Astrocyte (in vitro differentiated cells and primary cell): ENCODE results near the gene NYNRIN. TPM values are rescaled to one million over a fixed set of nuclear protein-coding genes. Genes with fewer than 3 reads are reported as not detected.
A peak's percentile ranks its signal among the peaks of the same experiment; 100 is the strongest.

ENCODE experiments used
- DNase-seq: peaks from one replicate; pipeline ENCODE4 v3.0.0-alpha.2; 2010; ENCODE audit warnings: low read depth
- FAIRE-seq: peaks from 2 replicates; lab custom pipeline; 2011; peaks lifted over from hg19 to GRCh38; lab: Jason Lieb, UNC
- H2AFZ ChIP-seq: 2 replicates; pipeline ENCODE4 v1.6.0; 2012; ENCODE audit warnings: low read depth, low read length, inconsistent platforms
- H3K27ac ChIP-seq: 2 replicates; pipeline ENCODE4 v1.5.1; 2011; ENCODE audit warnings: low read depth, low read length, inconsistent platforms
- H3K27me3 ChIP-seq: 2 replicates; pipeline ENCODE4 v1.6.0; 2011; ENCODE audit warnings: low read length, inconsistent platforms; ENCODE audit not compliant: insufficient read depth
- H3K36me3 ChIP-seq: 2 replicates; pipeline ENCODE4 v1.5.1; 2011; ENCODE audit warnings: low read length, inconsistent platforms; ENCODE audit not compliant: insufficient read depth
- H3K4me1 ChIP-seq: 2 replicates; pipeline ENCODE4 v1.5.1; 2011; ENCODE audit warnings: low read length, inconsistent platforms; ENCODE audit not compliant: insufficient read depth
- H3K4me2 ChIP-seq: 2 replicates; pipeline ENCODE4 v1.6.0; 2012; ENCODE audit warnings: low read length, inconsistent platforms
- H3K4me3 ChIP-seq: 2 replicates; pipeline ENCODE4 v1.5.1; 2011; ENCODE audit warnings: low read depth, mild to moderate bottlenecking, low read length, inconsistent platforms; ENCODE audit not compliant: insufficient read depth
- H3K79me2 ChIP-seq: 2 replicates; pipeline ENCODE4 v1.6.0; 2012; ENCODE audit warnings: mild to moderate bottlenecking, low read length, inconsistent platforms; ENCODE audit not compliant: insufficient read depth
- H3K9ac ChIP-seq: 2 replicates; pipeline ENCODE4 v1.6.0; 2012; ENCODE audit warnings: mild to moderate bottlenecking, low read length, inconsistent platforms
- H3K9me3 ChIP-seq: 2 replicates; pipeline ENCODE4 v1.5.1; 2012; ENCODE audit warnings: low read depth, mild to moderate bottlenecking, low read length, inconsistent platforms; ENCODE audit not compliant: insufficient read depth
- H4K20me1 ChIP-seq: 2 replicates; pipeline ENCODE4 v1.6.0; 2012; ENCODE audit warnings: low read length, inconsistent platforms; ENCODE audit not compliant: insufficient read depth
- H3K27ac Mint-ChIP-seq: one replicate; pipeline ENCODE4 v1.8.0; 2021; ENCODE audit warnings: mild to moderate bottlenecking, mixed read lengths; ENCODE audit not compliant: unreplicated experiment
- H3K27me3 Mint-ChIP-seq: one replicate; pipeline ENCODE4 v1.8.0; 2021; ENCODE audit warnings: low read depth, mixed read lengths; ENCODE audit not compliant: unreplicated experiment
- H3K36me3 Mint-ChIP-seq: one replicate; pipeline ENCODE4 v1.8.0; 2021; ENCODE audit warnings: low read depth, mixed read lengths; ENCODE audit not compliant: unreplicated experiment
- H3K4me1 Mint-ChIP-seq: one replicate; pipeline ENCODE4 v1.8.0; 2021; ENCODE audit warnings: low read depth, mixed read lengths; ENCODE audit not compliant: unreplicated experiment
- H3K4me3 Mint-ChIP-seq: one replicate; pipeline ENCODE4 v1.8.0; 2021; ENCODE audit warnings: mild to moderate bottlenecking, moderate library complexity, mixed read lengths; ENCODE audit not compliant: unreplicated experiment
- H3K9me3 Mint-ChIP-seq: one replicate; pipeline ENCODE4 v1.8.0; 2021; ENCODE audit warnings: mild to moderate bottlenecking, mixed read lengths; ENCODE audit not compliant: unreplicated experiment
- CTCF ChIP-seq: IDR thresholded peaks from 2 replicates; pipeline ENCODE4 v1.5.1; 2011; ENCODE audit warnings: low read depth, mild to moderate bottlenecking, inconsistent platforms, low read length, moderate library complexity; ENCODE audit not compliant: insufficient read depth
- EZH2 ChIP-seq: IDR thresholded peaks from 2 replicates; pipeline ENCODE4 v1.6.1; 2012; ENCODE audit warnings: mild to moderate bottlenecking, low read length, inconsistent platforms; ENCODE audit not compliant: insufficient read depth
- total RNA-seq: library from RNA; stranded (reverse); gene quantifications from 2 replicates; pipeline ENCODE4 v1.2.1, GENCODE V29; 2021

Gene NYNRIN
- total RNA-seq, 1 donor from 2014 or later = 25.4 TPM

GRCh38 chr14:24403294-24403998, 4.6 kb downstream of the NYNRIN start:
- H3K9me3 ChIP-seq = no peaks in the 10 kb centered on the region
- H4K20me1 ChIP-seq = no peaks in the 10 kb centered on the region
- FAIRE-seq (peak; percentile 91), DNase-seq (no peak)
- peaks cover 2% of the 10 kb centered on the region for H3K27me3 Mint-ChIP-seq
- no peaks in the 10 kb centered on the region for H3K9me3 Mint-ChIP-seq
- no peaks in the 10 kb centered on the region for H3K79me2 ChIP-seq
- H3K36me3 Mint-ChIP-seq = peaks cover 8% of the 10 kb centered on the region
- no peak overlapping the region for H3K4me3 ChIP-seq
- H3K4me1 ChIP-seq = peaks cover 4% of the 10 kb centered on the region
- no peak for TF ChIP-seq CTCF
- TF ChIP-seq EZH2 = no peak
- H2AFZ ChIP-seq = no peak overlapping the region
- no peak overlapping the region for H3K4me2 ChIP-seq
- H3K4me3 Mint-ChIP-seq = peak overlapping the region; percentile 60
- H3K36me3 ChIP-seq = no peaks in the 10 kb centered on the region
- peaks cover 3% of the 10 kb centered on the region for H3K27me3 ChIP-seq
- no peak overlapping the region for H3K27ac ChIP-seq
- peaks cover 32% of the 10 kb centered on the region for H3K4me1 Mint-ChIP-seq
- H3K27ac Mint-ChIP-seq = no peak overlapping the region
- H3K9ac ChIP-seq = no peak overlapping the region

GRCh38 chr14:24404814-24405213, 6.0 kb downstream of the NYNRIN start:
- Histone ChIP-seq H3K27ac (no peak overlapping the region), H4K20me1 (no peaks in the 10 kb centered on the region), H3K4me3 (no peak overlapping the region), H2AFZ (no peak overlapping the region), H3K9me3 (no peaks in the 10 kb centered on the region), H3K79me2 (no peaks in the 10 kb centered on the region), H3K4me1 (peaks cover 4% of the 10 kb centered on the region), H3K4me2 (no peak overlapping the region), H3K9ac (no peak overlapping the region), H3K36me3 (no peaks in the 10 kb centered on the region), H3K27me3 (peaks cover 3% of the 10 kb centered on the region)
- TF ChIP-seq EZH2 (no peak), CTCF (no peak)
- Mint-ChIP-seq H3K27ac (no peak overlapping the region), H3K4me1 (peaks cover 32% of the 10 kb centered on the region), H3K9me3 (no peaks in the 10 kb centered on the region), H3K27me3 (peaks cover 2% of the 10 kb centered on the region), H3K36me3 (peaks cover 15% of the 10 kb centered on the region), H3K4me3 (no peak overlapping the region)
- DNase-seq = no peak
- FAIRE-seq = peak; percentile 62

GRCh38 chr14:24406416-24406815, 7.6 kb downstream of the NYNRIN start:
- no peak overlapping the region for H3K27ac Mint-ChIP-seq
- peaks cover 3% of the 10 kb centered on the region for H3K27me3 ChIP-seq
- no peak overlapping the region for H3K27ac ChIP-seq
- no peak overlapping the region for H2AFZ ChIP-seq
- TF ChIP-seq CTCF (no peak), EZH2 (no peak)
- no peak for FAIRE-seq
- no peaks in the 10 kb centered on the region for H3K9me3 ChIP-seq
- H3K4me3 Mint-ChIP-seq = no peak overlapping the region
- H3K4me3 ChIP-seq = no peak overlapping the region
- no peak overlapping the region for H3K4me2 ChIP-seq
- no peaks in the 10 kb centered on the region for H3K9me3 Mint-ChIP-seq
- H3K27me3 Mint-ChIP-seq = peaks cover 4% of the 10 kb centered on the region
- peaks cover 19% of the 10 kb centered on the region for H3K36me3 Mint-ChIP-seq
- H3K79me2 ChIP-seq = no peaks in the 10 kb centered on the region
- peaks cover 4% of the 10 kb centered on the region for H3K4me1 ChIP-seq
- no peaks in the 10 kb centered on the region for H3K36me3 ChIP-seq
- no peak for DNase-seq
- H3K9ac ChIP-seq = no peak overlapping the region
- no peaks in the 10 kb centered on the region for H4K20me1 ChIP-seq
- H3K4me1 Mint-ChIP-seq = peaks cover 25% of the 10 kb centered on the region
